ENCODE results near the gene KCNK18. TPM values are rescaled to one million over a fixed set of nuclear protein-coding genes. Genes with fewer than 3 reads are reported as not detected.

Gene KCNK18
- total RNA-seq, 2 experiments from 2014 or later: not detected

DNA sequence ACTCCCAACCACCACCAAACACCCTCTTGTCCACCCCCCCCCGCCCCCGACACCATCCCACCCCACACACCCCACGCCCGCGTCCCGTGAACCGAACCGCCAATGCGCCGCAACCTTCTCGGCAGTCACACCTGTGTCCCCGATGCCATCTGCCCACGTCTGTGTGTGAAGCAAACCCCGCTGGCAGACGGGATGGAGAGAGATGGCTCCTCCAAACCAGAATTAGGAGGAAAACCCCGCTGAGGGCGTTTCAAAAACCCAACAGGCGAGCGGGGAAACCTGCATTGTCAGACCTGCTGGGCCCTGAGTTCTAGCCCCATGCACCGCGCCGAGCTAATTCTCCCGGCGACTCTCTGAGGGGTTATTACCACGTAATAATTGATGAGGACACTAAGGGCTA is 28.6 kb upstream of the KCNK18 start:
- ChIA-PET CTCF (interaction anchor here (1.1 to 1.5 kb wide), 4 partner anchors 10 to 876 kb away, joined by 3 to 7 read pairs (median 5); no protein-coding TSS in a partner anchor), POLR2A (no interaction called here)
- Histone ChIP-seq H3K9me3 (ENCODE audit: control insufficient read depth in 1 of 2, insufficient read depth in 1 of 2, low read length in 2 of 2) (peaks cover 0 to 39% of the 10 kb centered on the region in 2 experiments), H3K4me3 (ENCODE audit: low read length) (no peak overlapping the region), H3K27me3 (ENCODE audit: control insufficient read depth in 1 of 2, insufficient read depth in 2 of 2, low read length in 2 of 2) (peaks cover 74 to 86% of the 10 kb centered on the region in 2 experiments), H3K4me1 (ENCODE audit: insufficient read depth, low read length) (peaks cover 42% of the 10 kb centered on the region), H3K27ac (ENCODE audit: low read depth in 1 of 2, low read length in 2 of 2) (no peak overlapping the region), H3K36me3 (ENCODE audit: insufficient read depth, low read length) (no peaks in the 10 kb centered on the region)
- intact Hi-C loops (cut with DNase I, micrococcal nuclease): no loop called here
- peaks cover 85% of the 10 kb centered on the region for H3K27me3 Mint-ChIP-seq
- TF ChIP-seq, protein P1, sequence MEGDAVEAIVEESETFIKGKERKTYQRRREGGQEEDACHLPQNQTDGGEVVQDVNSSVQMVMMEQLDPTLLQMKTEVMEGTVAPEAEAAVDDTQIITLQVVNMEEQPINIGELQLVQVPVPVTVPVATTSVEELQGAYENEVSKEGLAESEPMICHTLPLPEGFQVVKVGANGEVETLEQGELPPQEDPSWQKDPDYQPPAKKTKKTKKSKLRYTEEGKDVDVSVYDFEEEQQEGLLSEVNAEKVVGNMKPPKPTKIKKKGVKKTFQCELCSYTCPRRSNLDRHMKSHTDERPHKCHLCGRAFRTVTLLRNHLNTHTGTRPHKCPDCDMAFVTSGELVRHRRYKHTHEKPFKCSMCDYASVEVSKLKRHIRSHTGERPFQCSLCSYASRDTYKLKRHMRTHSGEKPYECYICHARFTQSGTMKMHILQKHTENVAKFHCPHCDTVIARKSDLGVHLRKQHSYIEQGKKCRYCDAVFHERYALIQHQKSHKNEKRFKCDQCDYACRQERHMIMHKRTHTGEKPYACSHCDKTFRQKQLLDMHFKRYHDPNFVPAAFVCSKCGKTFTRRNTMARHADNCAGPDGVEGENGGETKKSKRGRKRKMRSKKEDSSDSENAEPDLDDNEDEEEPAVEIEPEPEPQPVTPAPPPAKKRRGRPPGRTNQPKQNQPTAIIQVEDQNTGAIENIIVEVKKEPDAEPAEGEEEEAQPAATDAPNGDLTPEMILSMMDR (IDR thresholded peaks at IDR 0.05): no peak
- no peak overlapping the region for H3K4me3 Mint-ChIP-seq
- H3K36me3 Mint-ChIP-seq (ENCODE audit: low read depth): no peaks in the 10 kb centered on the region
- no peaks in the 10 kb centered on the region for H3K9me3 Mint-ChIP-seq
- H3K4me1 Mint-ChIP-seq (ENCODE audit: low read depth): peaks cover 34% of the 10 kb centered on the region
- no peak overlapping the region for H3K27ac Mint-ChIP-seq
- ATAC-seq (ENCODE audit: poor library complexity) (no peak), DNase-seq (peak in 1 of 14 experiments; percentile 11)

DNA sequence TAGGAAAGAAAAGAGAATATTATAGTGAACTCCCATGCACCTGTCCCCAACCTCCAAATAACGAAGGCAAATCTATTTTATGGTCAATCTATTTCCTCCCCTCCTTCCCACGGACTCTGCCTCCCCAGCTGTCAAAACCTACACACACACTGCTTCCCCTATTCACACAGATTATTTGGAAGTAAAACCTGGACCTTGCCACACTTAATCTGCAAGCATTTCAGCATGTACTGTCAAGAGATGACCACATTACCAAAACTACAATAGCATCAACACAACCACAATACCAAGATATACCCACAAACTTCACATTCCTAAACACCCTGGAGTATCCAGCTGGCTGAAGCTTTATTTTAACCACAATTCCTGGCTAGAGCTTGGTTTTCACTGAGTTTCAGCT is 27.8 kb upstream of the KCNK18 start:
- Histone ChIP-seq H3K9me3 (ENCODE audit: control insufficient read depth in 1 of 2, insufficient read depth in 1 of 2, low read length in 2 of 2) (peaks cover 0 to 37% of the 10 kb centered on the region in 2 experiments), H3K4me3 (ENCODE audit: low read length) (no peak overlapping the region), H3K36me3 (ENCODE audit: insufficient read depth, low read length) (no peaks in the 10 kb centered on the region), H3K4me1 (ENCODE audit: insufficient read depth, low read length) (peaks cover 43% of the 10 kb centered on the region), H3K27me3 (ENCODE audit: control insufficient read depth in 1 of 2, insufficient read depth in 2 of 2, low read length in 2 of 2) (peaks cover 67 to 78% of the 10 kb centered on the region in 2 experiments), H3K27ac (ENCODE audit: low read depth in 1 of 2, low read length in 2 of 2) (no peak overlapping the region)
- POLR2A ChIA-PET: no interaction called here
- peaks cover 31% of the 10 kb centered on the region for H3K4me1 Mint-ChIP-seq (ENCODE audit: low read depth)
- no peaks in the 10 kb centered on the region for H3K9me3 Mint-ChIP-seq
- DNase-seq (no peak), ATAC-seq (ENCODE audit: poor library complexity) (no peak)
- peaks cover 78% of the 10 kb centered on the region for H3K27me3 Mint-ChIP-seq
- H3K27ac Mint-ChIP-seq: no peak overlapping the region
- H3K4me3 Mint-ChIP-seq: no peak overlapping the region
- TF ChIP-seq, protein P1 (IDR thresholded peaks at IDR 0.05): no peak
- CTCF ChIA-PET: interaction anchor here (1.0 kb wide), 1 partner anchor 372 kb away, joined by 3 read pairs; no protein-coding TSS in a partner anchor
- no peaks in the 10 kb centered on the region for H3K36me3 Mint-ChIP-seq (ENCODE audit: low read depth)
- intact Hi-C loops (cut with DNase I, micrococcal nuclease): no loop called here

DNA sequence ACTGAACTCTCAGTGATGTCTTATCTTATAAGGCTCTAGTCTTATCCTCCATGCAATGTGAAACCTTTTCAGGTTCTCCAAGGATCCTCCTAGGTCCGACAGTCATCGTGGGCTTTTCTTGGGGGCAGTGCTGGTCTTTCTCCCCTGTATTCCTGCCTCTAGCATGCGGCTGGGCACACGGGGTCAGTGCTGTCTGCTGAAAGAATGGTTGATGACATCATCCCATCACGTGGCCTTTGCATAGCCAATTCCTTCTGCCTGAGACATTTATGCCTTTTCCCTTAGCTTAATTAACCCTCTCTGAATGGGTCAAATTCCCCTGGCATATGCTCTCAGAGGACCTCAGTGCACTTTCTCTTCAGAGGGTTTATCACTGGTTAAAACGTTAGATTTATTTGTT is 27.0 kb upstream of the KCNK18 start:
- peaks cover 30% of the 10 kb centered on the region for H3K4me1 Mint-ChIP-seq (ENCODE audit: low read depth)
- Histone ChIP-seq H3K4me1 (ENCODE audit: insufficient read depth, low read length) (peaks cover 47% of the 10 kb centered on the region), H3K27me3 (ENCODE audit: control insufficient read depth in 1 of 2, insufficient read depth in 2 of 2, low read length in 2 of 2) (peaks cover 59 to 73% of the 10 kb centered on the region in 2 experiments), H3K4me3 (ENCODE audit: low read length) (no peak overlapping the region), H3K9me3 (ENCODE audit: control insufficient read depth in 1 of 2, insufficient read depth in 1 of 2, low read length in 2 of 2) (peaks cover 0 to 34% of the 10 kb centered on the region in 2 experiments), H3K27ac (ENCODE audit: low read depth in 1 of 2, low read length in 2 of 2) (no peak overlapping the region), H3K36me3 (ENCODE audit: insufficient read depth, low read length) (no peaks in the 10 kb centered on the region)
- peaks cover 76% of the 10 kb centered on the region for H3K27me3 Mint-ChIP-seq
- intact Hi-C loops (cut with DNase I, micrococcal nuclease): loop anchor here in 1 of 2 experiments (5.0 kb wide), 1 partner anchor 428 kb away; the partner anchor contains the start of gene HSPA12A
- H3K36me3 Mint-ChIP-seq (ENCODE audit: low read depth): no peaks in the 10 kb centered on the region
- no peaks in the 10 kb centered on the region for H3K9me3 Mint-ChIP-seq
- ATAC-seq (ENCODE audit: poor library complexity) (no peak), DNase-seq (no peak)
- ChIA-PET CTCF (interaction anchor here (1.0 kb wide), 1 partner anchor 373 kb away, joined by 3 read pairs; no protein-coding TSS in a partner anchor), POLR2A (no interaction called here)
- TF ChIP-seq, protein P1 (IDR thresholded peaks at IDR 0.05): no peak
- no peak overlapping the region for H3K27ac Mint-ChIP-seq
- no peak overlapping the region for H3K4me3 Mint-ChIP-seq
